Thoracic aorta (tissue), 2 donors: Measurements from ENCODE around the gene HSPB9. TPM values are rescaled to one million over a fixed set of nuclear protein-coding genes. Genes with fewer than 3 reads are reported as not detected.
A peak's percentile ranks its signal among the peaks of the same experiment; 100 is the strongest.

ENCODE experiments used
- ATAC-seq: fragments of 150-250 bp; one replicate; pipeline ENCODE4 v1.8.0; 2017; ENCODE audit warnings: low read depth; ENCODE audit not compliant: insufficient number of reproducible peaks, low FRiP score
- DNase-seq: peaks from one replicate; pipeline ENCODE4 v3.0.0-alpha.2; 2020; ENCODE audit warnings: low spot score
- H3K27ac ChIP-seq, 2 donors: fragments of 200-600 bp; sonication (generic); 1 replicate in 1 of 2; 2 replicates in 1 of 2; pipeline ENCODE4 v1.5.1; 2016; ENCODE audit warnings: mild to moderate bottlenecking in 2 of 2, moderate library complexity in 2 of 2
- H3K27me3 ChIP-seq: fragments of 200-600 bp; sonication (generic); replicated peaks from 2 replicates; pipeline ENCODE4 v1.6.0; 2016; ENCODE audit warnings: mild to moderate bottlenecking; ENCODE audit not compliant: insufficient read depth
- H3K36me3 ChIP-seq: fragments of 200-600 bp; sonication (generic); one replicate; pipeline ENCODE4 v1.5.1; 2016
- H3K4me1 ChIP-seq, 2 donors: fragments of 200-600 bp; sonication (generic); 1 replicate in 1 of 2; 2 replicates in 1 of 2; pipeline versions ENCODE4 v1.5.1 to v1.6.0; 2016; ENCODE audit warnings: low read depth in 2 of 2, mild to moderate bottlenecking in 1 of 2; ENCODE audit not compliant: control insufficient read depth in 1 of 2
- H3K4me3 ChIP-seq: fragments of 200-600 bp; sonication (generic); 2 replicates; pipeline ENCODE4 v1.5.1; 2016; ENCODE audit warnings: mild to moderate bottlenecking
- H3K9me3 ChIP-seq: fragments of 200-600 bp; sonication (generic); 2 replicates; pipeline ENCODE4 v1.5.1; 2016
- total RNA-seq, 2 donors: library from RNA; depleted of rRNA; stranded (reverse); fragments of >200 nt; gene quantifications; one replicate each; pipeline versions ENCODE4 v1.1.0 to v1.2.3, GENCODE V29; 2016
- TF ChIP-seq, protein P1 (sequence below): fragments of 200-600 bp; sonication (generic); IDR thresholded peaks from one replicate; pipeline ENCODE4 v1.5.1; 2019; ENCODE audit warnings: antibody characterized with exemption

HSPB9 gene
- total RNA-seq, 2 donors from 2014 or later = not detected

DNA sequence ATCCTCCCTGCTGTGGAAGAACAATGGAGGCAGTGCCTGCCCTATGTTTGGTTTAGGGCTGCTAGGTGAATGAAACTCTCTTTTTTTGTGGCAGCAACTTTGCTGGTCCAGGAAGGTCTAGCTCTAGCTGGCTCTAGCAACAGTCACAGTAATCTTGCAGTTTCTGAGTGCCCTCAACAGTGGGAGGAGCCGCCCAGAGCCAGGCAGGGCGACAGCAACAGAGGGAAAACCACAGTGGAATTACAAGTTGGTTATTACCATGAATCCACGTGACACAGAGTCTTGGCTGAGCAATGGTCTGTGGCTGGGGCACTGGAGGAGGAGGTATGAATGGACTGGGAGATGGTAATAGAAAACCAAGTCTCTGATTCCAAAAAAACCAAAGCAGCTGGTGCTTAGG lies 10.3 kb downstream of the HSPB9 start:
- DNase-seq (no peak), ATAC-seq (peak; percentile 19)
- Histone ChIP-seq H3K27me3 (no peaks in the 10 kb centered on the region), H3K4me1 (peaks cover 25 to 55% of the 10 kb centered on the region in 2 donors), H3K27ac (peak overlapping the region in 1 of 2 donors; percentile 14), H3K36me3 (peaks cover 28% of the 10 kb centered on the region), H3K9me3 (no peaks in the 10 kb centered on the region), H3K4me3 (no peak overlapping the region)
- TF ChIP-seq, protein P1, sequence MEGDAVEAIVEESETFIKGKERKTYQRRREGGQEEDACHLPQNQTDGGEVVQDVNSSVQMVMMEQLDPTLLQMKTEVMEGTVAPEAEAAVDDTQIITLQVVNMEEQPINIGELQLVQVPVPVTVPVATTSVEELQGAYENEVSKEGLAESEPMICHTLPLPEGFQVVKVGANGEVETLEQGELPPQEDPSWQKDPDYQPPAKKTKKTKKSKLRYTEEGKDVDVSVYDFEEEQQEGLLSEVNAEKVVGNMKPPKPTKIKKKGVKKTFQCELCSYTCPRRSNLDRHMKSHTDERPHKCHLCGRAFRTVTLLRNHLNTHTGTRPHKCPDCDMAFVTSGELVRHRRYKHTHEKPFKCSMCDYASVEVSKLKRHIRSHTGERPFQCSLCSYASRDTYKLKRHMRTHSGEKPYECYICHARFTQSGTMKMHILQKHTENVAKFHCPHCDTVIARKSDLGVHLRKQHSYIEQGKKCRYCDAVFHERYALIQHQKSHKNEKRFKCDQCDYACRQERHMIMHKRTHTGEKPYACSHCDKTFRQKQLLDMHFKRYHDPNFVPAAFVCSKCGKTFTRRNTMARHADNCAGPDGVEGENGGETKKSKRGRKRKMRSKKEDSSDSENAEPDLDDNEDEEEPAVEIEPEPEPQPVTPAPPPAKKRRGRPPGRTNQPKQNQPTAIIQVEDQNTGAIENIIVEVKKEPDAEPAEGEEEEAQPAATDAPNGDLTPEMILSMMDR = no peak

DNA sequence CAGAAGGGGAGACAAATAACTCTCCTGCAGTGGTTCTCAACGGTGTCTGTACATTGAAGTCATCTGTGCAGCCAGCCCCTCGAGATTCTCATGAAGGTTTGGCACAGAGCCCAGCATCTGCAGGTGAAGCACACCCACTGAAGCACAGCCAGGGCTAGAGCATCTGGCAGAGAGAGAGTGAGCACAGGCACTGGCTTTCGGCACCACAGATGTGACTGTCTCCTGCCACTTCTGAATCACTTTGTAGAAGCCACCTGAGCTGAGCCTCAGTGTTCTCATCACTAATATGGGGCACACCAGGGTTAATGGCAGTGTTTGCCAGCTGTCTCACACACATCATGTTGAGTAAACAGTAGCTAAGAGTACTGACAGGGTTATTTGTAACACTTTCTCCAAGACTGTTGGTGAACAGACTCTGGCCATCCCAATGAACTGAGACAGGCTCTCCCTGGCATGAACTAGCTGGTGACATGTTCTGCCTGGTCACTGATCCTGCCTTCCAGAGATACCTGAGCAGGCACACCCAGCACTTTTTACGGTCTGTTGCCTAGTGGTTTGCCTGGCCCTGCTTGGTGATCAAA lies 10.9 kb downstream of the HSPB9 start:
- Histone ChIP-seq H3K4me1 (peaks cover 27 to 62% of the 10 kb centered on the region in 2 donors), H3K27me3 (no peaks in the 10 kb centered on the region), H3K4me3 (no peak overlapping the region), H3K36me3 (peaks cover 22% of the 10 kb centered on the region), H3K9me3 (no peaks in the 10 kb centered on the region), H3K27ac (no peak overlapping the region)
- ATAC-seq = no peak
- TF ChIP-seq, protein P1 = no peak
- DNase-seq = no peak

- Histone ChIP-seq H3K4me1 (peaks cover 28 to 68% of the 10 kb centered on the region in 2 donors), H3K9me3 (no peaks in the 10 kb centered on the region), H3K27ac (peak overlapping the region; percentile 1 to 2)
Measured at GRCh38 chr17:42135151-42135550, 12.5 kb downstream of the HSPB9 start.

DNA sequence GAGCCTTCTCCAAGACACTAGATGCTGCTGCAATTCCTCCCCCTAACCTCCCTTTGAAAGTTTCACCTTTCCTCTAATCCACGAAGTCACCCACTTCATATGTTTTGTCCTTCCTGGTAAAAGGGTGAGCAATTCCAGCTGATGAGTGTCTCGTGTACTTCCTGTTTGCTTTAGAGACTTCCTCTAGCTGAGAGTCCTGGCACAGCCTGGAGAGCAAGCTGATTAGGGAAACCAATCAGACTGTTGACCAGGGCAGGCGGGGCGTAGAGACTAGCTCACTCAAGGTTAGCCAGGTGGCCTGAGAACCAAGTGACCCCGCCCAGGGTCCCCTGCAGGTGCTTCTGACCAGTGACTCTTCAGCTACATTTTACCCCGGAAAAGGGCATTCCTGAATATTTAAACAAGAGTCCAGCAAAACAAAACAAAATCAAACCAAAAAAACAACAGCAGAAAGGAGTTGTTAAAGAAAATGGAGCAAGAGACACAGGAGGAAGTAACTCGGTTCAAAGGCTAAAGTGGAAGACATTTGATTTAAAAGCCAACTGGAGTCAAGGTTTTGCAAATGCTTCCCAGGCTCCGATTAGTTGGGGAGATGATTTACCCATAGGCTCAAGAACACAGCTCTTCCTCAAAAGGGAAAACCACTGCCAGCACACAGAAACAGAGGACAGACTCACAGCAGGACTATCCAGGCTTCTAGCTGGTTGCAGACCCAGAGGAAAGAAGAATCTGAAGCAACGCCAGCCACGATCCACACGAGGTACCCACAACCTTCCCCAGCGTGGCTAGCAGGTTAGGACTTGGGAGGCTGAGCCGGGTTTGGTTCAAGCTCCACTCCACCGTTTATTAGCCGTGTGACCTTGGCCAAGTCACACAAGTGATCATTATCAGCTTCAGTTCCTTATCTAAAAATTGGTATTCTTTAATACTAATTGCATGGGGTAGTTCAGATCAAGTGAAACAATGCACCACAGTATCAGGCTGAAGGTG lies 13.4 kb downstream of the HSPB9 start:
- H3K4me3 ChIP-seq = no peak overlapping the region
- TF ChIP-seq, protein P1 = no peak
- peaks cover 3% of the 10 kb centered on the region for H3K36me3 ChIP-seq
- H3K27ac ChIP-seq = peak overlapping the region; percentile 8
- peaks cover 31 to 67% of the 10 kb centered on the region in 2 donors for H3K4me1 ChIP-seq
- ATAC-seq = no peak
- DNase-seq = no peak
- H3K27me3 ChIP-seq = no peaks in the 10 kb centered on the region
- no peaks in the 10 kb centered on the region for H3K9me3 ChIP-seq

More at GRCh38 chr17:42135151-42135550, 12.5 kb downstream of the HSPB9 start:
- no peak for DNase-seq
- no peaks in the 10 kb centered on the region for H3K27me3 ChIP-seq
- no peak for ATAC-seq
- peaks cover 6% of the 10 kb centered on the region for H3K36me3 ChIP-seq
- TF ChIP-seq, protein P1 = no peak
- no peak overlapping the region for H3K4me3 ChIP-seq

GRCh38 chr17:42136654-42137051 lies 14.0 kb downstream of the HSPB9 start:
- H3K4me1 ChIP-seq = peaks cover 35 to 67% of the 10 kb centered on the region in 2 donors
- ATAC-seq (no peak), DNase-seq (no peak)
- TF ChIP-seq, protein P1 = no peak
- no peaks in the 10 kb centered on the region for H3K27me3 ChIP-seq
- no peaks in the 10 kb centered on the region for H3K9me3 ChIP-seq
- peak overlapping the region in 1 of 2 donors; percentile 8 for H3K27ac ChIP-seq
- H3K36me3 ChIP-seq = peaks cover 3% of the 10 kb centered on the region
- no peak overlapping the region for H3K4me3 ChIP-seq
